HepG2 (cell line): ENCODE measurements around the gene SIRT5. TPM values are rescaled to one million over a fixed set of nuclear protein-coding genes. Genes with fewer than 3 reads are reported as not detected.

Experiments
- ATF7 ChIP-seq, 2 experiments: fragments of 450-650 bp in 1 of 2; sonication (generic) in 1 of 2; formaldehyde crosslinking in 1 of 2; IDR thresholded peaks; 2 replicates each; pipeline versions ENCODE4 v1.4.0 to v1.6.1; 2016 to 2020; ENCODE audit warnings: antibody characterized with exemption in 1 of 2, mild to moderate bottlenecking in 1 of 2, missing genetic modification reagents in 1 of 2
- CENPBD1 ChIP-seq: sonication (generic); formaldehyde crosslinking; IDR thresholded peaks from 2 replicates; pipeline ENCODE4 v1.8.0; 2022; ENCODE audit warnings: missing genetic modification reagents, low read depth, mild to moderate bottlenecking, borderline replicate concordance
- CERS6 ChIP-seq: sonication (generic); formaldehyde crosslinking; IDR thresholded peaks from 2 replicates; pipeline ENCODE4 v1.5.0; 2020; ENCODE audit warnings: missing genetic modification reagents
- DDIT3 ChIP-seq: sonication (generic); formaldehyde crosslinking; IDR thresholded peaks from 2 replicates; pipeline ENCODE4 v1.4.0; 2020; ENCODE audit warnings: mild to moderate bottlenecking, missing genetic modification reagents
- MYPOP ChIP-seq: sonication (generic); formaldehyde crosslinking; IDR thresholded peaks from 2 replicates; pipeline ENCODE4 v1.8.1; 2023; ENCODE audit warnings: mild to moderate bottlenecking, moderate library complexity, missing genetic modification reagents
- NR2C2 ChIP-seq: sonication (generic); formaldehyde crosslinking; IDR thresholded peaks from 2 replicates; pipeline ENCODE4 v1.4.0; 2020; ENCODE audit warnings: missing genetic modification reagents, mild to moderate bottlenecking, moderate library complexity, borderline replicate concordance
- RAD51 ChIP-seq: fragments of 450-650 bp; IDR thresholded peaks from 2 replicates; pipeline ENCODE4 v1.6.1; 2016; ENCODE audit warnings: borderline replicate concordance
- RARG ChIP-seq: sonication (generic); formaldehyde crosslinking; IDR thresholded peaks from 2 replicates; pipeline ENCODE4 v1.4.0; 2020; ENCODE audit warnings: low read depth, mild to moderate bottlenecking, missing genetic modification reagents
- THAP8 ChIP-seq: sonication (generic); formaldehyde crosslinking; IDR thresholded peaks from 2 replicates; pipeline ENCODE4 v1.5.1; 2020; ENCODE audit warnings: missing genetic modification reagents, mild to moderate bottlenecking, borderline replicate concordance
- ZFP36L2 ChIP-seq: sonication (generic); formaldehyde crosslinking; IDR thresholded peaks from 2 replicates; pipeline ENCODE4 v1.4.0; 2020; ENCODE audit warnings: missing genetic modification reagents
- ZMYM3 ChIP-seq: sonication (generic); formaldehyde crosslinking; IDR thresholded peaks from 2 replicates; pipeline ENCODE4 v1.5.1; 2020; ENCODE audit warnings: mild to moderate bottlenecking, missing genetic modification reagents
- ZNF468 ChIP-seq: sonication (generic); formaldehyde crosslinking; IDR thresholded peaks from 2 replicates; pipeline ENCODE4 v1.8.0; 2022; ENCODE audit warnings: mild to moderate bottlenecking, moderate library complexity, missing genetic modification reagents
- ZNF678 ChIP-seq: sonication (generic); formaldehyde crosslinking; IDR thresholded peaks from 2 replicates; pipeline ENCODE4 v1.4.0; 2020; ENCODE audit warnings: mild to moderate bottlenecking, missing genetic modification reagents
- ZNF687 ChIP-seq: sonication (generic); formaldehyde crosslinking; IDR thresholded peaks from 2 replicates; pipeline ENCODE4 v1.5.1; 2020; ENCODE audit warnings: mild to moderate bottlenecking, missing genetic modification reagents, moderate library complexity
- ZNF770 ChIP-seq: sonication (generic); formaldehyde crosslinking; IDR thresholded peaks from 2 replicates; pipeline ENCODE4 v1.5.0; 2020; ENCODE audit warnings: mild to moderate bottlenecking, missing genetic modification reagents
- ZNF772 ChIP-seq: sonication (generic); formaldehyde crosslinking; IDR thresholded peaks from 2 replicates; pipeline ENCODE4 v1.5.0; 2020; ENCODE audit warnings: mild to moderate bottlenecking, missing genetic modification reagents
- ZSCAN29 ChIP-seq: sonication (generic); formaldehyde crosslinking; conservative IDR thresholded peaks from 2 replicates; pipeline ENCODE4 v1.4.0; 2020; ENCODE audit warnings: mild to moderate bottlenecking, missing genetic modification reagents
- polyA plus RNA-seq, 8 experiments: library from polyadenylated mRNA; depleted of rRNA in 3 of 8; stranded (reverse) in 7 of 8; unstranded in 1 of 8; fragments of >200 nt; fragmentation: Illumina TruSeq in 4 of 8; extraction: Trizol in 4 of 8; gene quantifications; 2 replicates each; pipeline versions ENCODE4 v1.2.1 to v1.2.3, GENCODE V29; 2011 to 2016; ENCODE audit warnings: low read depth in 4 of 8, missing spikeins in 1 of 8, mixed read lengths in 1 of 8; ENCODE audit not compliant: insufficient read depth in 1 of 8
- total RNA-seq, 5 experiments: library from RNA; depleted of rRNA; stranded (reverse); fragments of >200 nt; fragmentation: Illumina TruSeq; extraction: Trizol; gene quantifications; 2 replicates each; pipeline ENCODE4 v1.2.3, GENCODE V29; 2016; ENCODE audit warnings: low read depth in 1 of 5

The SIRT5 gene
- total and polyA plus RNA-seq, 2 of the 13 experiments (the other 11 are each of a cell fraction or from before 2014, with no cell fraction given), result 14.1 to 16.6 TPM

GRCh38 chr6:13614926-13615791 is 40.8 kb downstream of the SIRT5 start, which contains the start of gene NOL7 (continued):
- TF ChIP-seq MYPOP, result peak; percentile 97
- peak; percentile 100 for TF ChIP-seq NR2C2 (CRISPR knock-in tag)
- peak; percentile 97; the same call in 1 of the 2 replicates for TF ChIP-seq THAP8 (CRISPR knock-in tag)
- peak; percentile 99 for TF ChIP-seq ZNF687 (CRISPR knock-in tag)
- TF ChIP-seq CENPBD1 (CRISPR knock-in tag), result no peak; the same call in 1 of the 2 replicates
- peak; percentile 99 for TF ChIP-seq ZNF772 (CRISPR knock-in tag)
- TF ChIP-seq RARG (CRISPR knock-in tag), result peak; percentile 93
- peak; percentile 54; the same call in 1 of the 2 replicates for TF ChIP-seq ZMYM3 (CRISPR knock-in tag)
- 0 out of 2 replicates have a peak, but pooled peaks have one; percentile 71 for TF ChIP-seq ZNF468
- TF ChIP-seq ZNF770 (CRISPR knock-in tag), result peak; percentile 70
- TF ChIP-seq ZNF678 (CRISPR knock-in tag), result peak; percentile 90; the same call in 1 of the 2 replicates
- TF ChIP-seq RAD51, result no peak
- peak; percentile 88; the same call in 1 of the 2 replicates for TF ChIP-seq ZFP36L2 (CRISPR knock-in tag)
- no peak for TF ChIP-seq ATF7 (IDR thresholded peaks at IDR 0.05)
- TF ChIP-seq ATF7 (CRISPR knock-in tag; IDR thresholded peaks at IDR 0.05), result peak; percentile 77
- TF ChIP-seq ZSCAN29 (CRISPR knock-in tag), result peak; percentile 86; the same call in 1 of the 2 replicates
- peak; percentile 77 for TF ChIP-seq CERS6 (CRISPR knock-in tag)
- no peak; the same call in 1 of the 2 replicates for TF ChIP-seq DDIT3 (CRISPR knock-in tag)
